Lower lobe of right lung (tissue), 2 donors: Measurements from ENCODE around the gene CAMTA2. TPM values are rescaled to one million over a fixed set of nuclear protein-coding genes. Genes with fewer than 3 reads are reported as not detected.

ENCODE experiments used
- ATAC-seq, 2 donors: fragments of 200-7000 bp; cut with Tn5 transposase; one replicate each; pipeline ENCODE4 v1.9.1; 2020 to 2022; ENCODE audit warnings: mild to moderate bottlenecking in 2 of 2, moderate library complexity in 2 of 2
- DNase-seq: peaks from one replicate; pipeline ENCODE4 v3.0.0-alpha.2; 2020
- H3K27ac ChIP-seq: fragments of 200-600 bp; one replicate; pipeline ENCODE4 v1.8.0; 2022
- H3K27me3 ChIP-seq: fragments of 200-600 bp; one replicate; pipeline ENCODE4 v1.8.0; 2022; ENCODE audit warnings: low read depth
- H3K36me3 ChIP-seq: fragments of 200-600 bp; one replicate; pipeline ENCODE4 v1.8.0; 2022; ENCODE audit warnings: mild to moderate bottlenecking
- H3K4me1 ChIP-seq: fragments of 200-600 bp; one replicate; pipeline ENCODE4 v1.8.0; 2022
- H3K4me3 ChIP-seq: fragments of 200-600 bp; one replicate; pipeline ENCODE4 v1.8.0; 2022; ENCODE audit warnings: mild to moderate bottlenecking
- H3K9me3 ChIP-seq: fragments of 200-600 bp; one replicate; pipeline ENCODE4 v1.8.0; 2022
- CTCF ChIP-seq: fragments of 200-600 bp; IDR thresholded peaks from one replicate; pipeline ENCODE4 v1.8.0; 2022; ENCODE audit warnings: antibody characterized with exemption, mild to moderate bottlenecking
- intact Hi-C: fragments of 100-400 bp; cut with DNase I; formaldehyde crosslinking; loops from one replicate; pipeline ENCODE4 v1.11.0; 2022
- microRNA-seq: library from miRNA; unstranded; fragments of <30 nt; microRNA quantifications from one replicate; pipeline ENCODE4 v1.2.0, GENCODE V29; 2020; ENCODE audit warnings: borderline number of aligned reads
- total RNA-seq: library from RNA; stranded (reverse); fragmentation: NEBNext Ultra II Directional; extraction: Animal tissue kit (Norgen Biotek cat#: 25700); gene quantifications from one replicate; pipeline ENCODE4 v1.2.1, GENCODE V29; 2021
- donor health status: DM: no; HTN: yes; CAD: no; lungs with severe emphysema.

The CAMTA2 gene
- total RNA-seq, 1 donor from 2014 or later = 49.9 TPM

DNA sequence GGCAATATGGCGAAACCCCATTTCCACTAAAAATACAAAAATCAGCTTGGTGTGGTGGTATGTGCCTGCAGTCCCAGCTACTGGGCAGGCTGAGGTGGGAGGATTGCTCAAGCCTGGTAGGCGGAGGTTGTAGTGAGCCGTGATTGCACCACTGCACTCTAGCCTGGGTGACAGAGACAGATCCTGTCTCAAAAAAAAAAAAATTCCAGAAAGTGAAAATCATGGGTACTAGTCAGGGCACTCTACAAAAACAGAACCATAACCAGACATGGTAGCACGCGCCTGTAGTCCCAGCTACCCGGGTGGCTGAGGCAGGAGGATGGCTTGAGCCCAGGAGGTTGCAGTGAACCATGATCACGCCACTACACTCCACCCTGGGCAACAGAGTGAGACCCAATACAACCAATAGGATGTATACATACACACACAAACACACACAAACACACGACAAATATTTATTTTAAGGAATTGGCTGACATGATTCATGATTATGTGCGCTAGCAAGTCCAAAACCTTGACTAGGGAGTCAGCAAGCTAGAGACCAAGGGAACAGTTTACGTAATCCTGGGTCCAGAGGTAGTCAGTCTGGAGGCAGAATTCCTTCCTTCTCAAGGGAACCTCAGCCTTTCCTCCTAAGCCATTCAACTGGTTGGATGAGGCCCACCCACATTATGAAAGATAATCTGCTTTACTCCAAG lies 67.0 kb downstream of the CAMTA2 start:
- intact Hi-C loops = no loop called here
- no peaks in the 10 kb centered on the region for H3K36me3 ChIP-seq
- ATAC-seq = peak; percentile 77 to 93
- H3K4me1 ChIP-seq = peaks cover 11% of the 10 kb centered on the region
- H3K27ac ChIP-seq = peak overlapping the region; percentile 24
- H3K27me3 ChIP-seq = no peaks in the 10 kb centered on the region
- no peak for TF ChIP-seq CTCF
- DNase-seq = peak; percentile 84
- no peak overlapping the region for H3K4me3 ChIP-seq
- no peaks in the 10 kb centered on the region for H3K9me3 ChIP-seq

DNA sequence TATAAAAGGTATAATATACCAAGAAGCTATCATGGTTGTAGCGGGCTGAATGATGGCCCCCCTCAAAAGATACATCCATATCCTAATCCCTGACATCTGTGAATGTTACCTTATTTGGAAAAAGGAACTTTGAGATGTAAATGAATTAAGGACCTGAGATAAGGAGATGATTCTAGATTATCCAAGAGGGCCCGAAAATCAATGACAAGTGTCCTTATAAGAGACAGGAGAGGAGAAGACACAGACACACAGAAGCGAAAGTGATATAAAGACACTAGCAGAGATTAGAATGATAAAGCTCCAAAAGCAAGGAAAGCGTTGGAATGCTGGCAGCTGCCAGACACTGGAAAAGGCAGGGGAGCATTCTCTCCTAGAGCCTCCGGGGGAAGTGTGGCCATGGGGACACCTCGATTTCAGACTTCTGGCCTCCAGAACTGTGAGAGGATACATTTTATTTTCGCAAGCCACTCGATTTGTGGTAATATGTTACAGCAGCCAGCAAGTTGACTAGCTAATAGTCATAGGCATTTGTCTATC lies 67.9 kb downstream of the CAMTA2 start:
- Histone ChIP-seq H3K27ac (no peak overlapping the region), H3K36me3 (no peaks in the 10 kb centered on the region), H3K9me3 (no peaks in the 10 kb centered on the region), H3K4me1 (peaks cover 11% of the 10 kb centered on the region), H3K4me3 (no peak overlapping the region), H3K27me3 (no peaks in the 10 kb centered on the region)
- DNase-seq (peak; percentile 9), ATAC-seq (no peak)
- intact Hi-C loops = no loop called here
- no peak for TF ChIP-seq CTCF

Small RNA genes within 50 kb of the gene (microRNA-seq; reads per million reads assigned to microRNA genes)
- gene MIR6864 = not detected
- gene MIR6865 = not detected

Other genes with a start within 250 kb of the CAMTA2 start
- gene ZMYND15, start 247.8 kb downstream of the CAMTA2 start, total RNA-seq = 13.3 TPM
- 249 TPM for gene CXCL16, start 247.7 kb downstream of the CAMTA2 start, total RNA-seq
- gene TM4SF5, start 215.8 kb downstream of the CAMTA2 start, total RNA-seq = not detected
- gene VMO1, start 201.3 kb downstream of the CAMTA2 start, total RNA-seq = 9.9 TPM
- gene GLTPD2, start 198.7 kb downstream of the CAMTA2 start, total RNA-seq = not detected
- 95.5 TPM for gene PSMB6, start 191.5 kb downstream of the CAMTA2 start, total RNA-seq
- 38.4 TPM for gene PLD2, start 180.5 kb downstream of the CAMTA2 start, total RNA-seq
- 155 TPM for gene MINK1, start 154.3 kb downstream of the CAMTA2 start, total RNA-seq
- gene C17orf107, start 88.1 kb downstream of the CAMTA2 start, total RNA-seq = 2.2 TPM
- gene CHRNE, start 84.6 kb downstream of the CAMTA2 start, total RNA-seq = 0.71 TPM
- 0.92 TPM for gene GP1BA, start 55.4 kb downstream of the CAMTA2 start, total RNA-seq
- 59.9 TPM for gene SLC25A11, start 47.6 kb downstream of the CAMTA2 start, total RNA-seq
- 97.5 TPM for gene RNF167, start 47.4 kb downstream of the CAMTA2 start, total RNA-seq
- 528 TPM for gene PFN1, start 39.1 kb downstream of the CAMTA2 start, total RNA-seq
- gene ENO3, start 36.6 kb downstream of the CAMTA2 start, total RNA-seq = 8.2 TPM
- 56.3 TPM for gene SPAG7, start 19.9 kb downstream of the CAMTA2 start, total RNA-seq
- gene INCA1, start 9.8 kb upstream of the CAMTA2 start, total RNA-seq = 1.9 TPM
- gene KIF1C, start 10.3 kb upstream of the CAMTA2 start, total RNA-seq = 182 TPM
- gene SLC52A1, start 47.8 kb upstream of the CAMTA2 start, total RNA-seq = 0.86 TPM
- 7.1 TPM for gene ZFP3, start 90.8 kb upstream of the CAMTA2 start, total RNA-seq
- 11.4 TPM for gene ZNF232, start 124.2 kb upstream of the CAMTA2 start, total RNA-seq
- gene USP6, start 128.4 kb upstream of the CAMTA2 start, total RNA-seq = 0.30 TPM
- 8.7 TPM for gene ZNF594, start 204.2 kb upstream of the CAMTA2 start, total RNA-seq
- 35.5 TPM for gene SCIMP, start 247.2 kb upstream of the CAMTA2 start, total RNA-seq